ENCODE data around the gene AHCYL2. TPM values are rescaled to one million over a fixed set of nuclear protein-coding genes. Genes with fewer than 3 reads are reported as not detected.

The AHCYL2 gene
- total and polyA plus RNA-seq, 12 donors, result 2.5 to 7.7 (median 5.6) TPM

- Histone ChIP-seq H3K4me3 (no peak overlapping the region), H3K27ac (no peak overlapping the region), H3K9me3 (no peaks in the 10 kb centered on the region), H3K4me1 (peaks cover 0 to 27% (median 4%) of the 10 kb centered on the region in 9 donors), H3K27me3 (no peaks in the 10 kb centered on the region), H3K36me3 (peaks cover 0 to 34% (median 0%) of the 10 kb centered on the region in 9 donors)
- WGBS, 2 donors, result 42 to 56% methylated on average over 1 of the region's 1 CpG
- no peak for TF ChIP-seq CTCF (IDR thresholded peaks at IDR 0.05)
- ATAC-seq (no peak), DNase-seq (no peak)
- intact Hi-C loops (cut with DNase I), result loop anchor here in 1 of 10 donors (2.0 kb wide), 1 partner anchor 55 kb away; no protein-coding TSS in a partner anchor
These were observed 165.0 kb downstream of the AHCYL2 start for GRCh38 chr7:129389829-129390228.

DNA sequence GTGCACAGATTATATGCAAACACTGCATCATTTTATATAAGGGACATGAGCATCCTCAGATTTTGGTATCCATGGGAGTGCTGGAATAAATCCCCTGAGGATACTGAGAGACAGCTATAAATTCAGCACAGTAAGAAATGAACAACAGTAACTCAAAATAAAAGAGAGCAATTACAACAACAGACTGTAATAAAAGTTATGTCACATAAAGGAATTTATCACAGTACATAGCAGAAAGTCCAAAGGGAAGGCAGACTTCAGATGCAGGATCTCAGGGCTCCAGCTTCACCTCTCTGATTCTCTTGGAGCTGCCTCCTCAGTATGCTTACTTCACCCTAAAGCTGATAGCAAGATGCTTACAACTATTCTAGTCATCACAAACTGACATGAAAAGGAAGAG lies 165.5 kb downstream of the AHCYL2 start:
- H3K4me1 ChIP-seq, result peaks cover 0 to 32% (median 4%) of the 10 kb centered on the region in 9 donors
- no peak for TF ChIP-seq CTCF (IDR thresholded peaks at IDR 0.05)
- intact Hi-C loops (cut with DNase I), result loop anchor here in 1 of 10 donors (2.0 kb wide), 1 partner anchor 54 kb away; no protein-coding TSS in a partner anchor

DNA sequence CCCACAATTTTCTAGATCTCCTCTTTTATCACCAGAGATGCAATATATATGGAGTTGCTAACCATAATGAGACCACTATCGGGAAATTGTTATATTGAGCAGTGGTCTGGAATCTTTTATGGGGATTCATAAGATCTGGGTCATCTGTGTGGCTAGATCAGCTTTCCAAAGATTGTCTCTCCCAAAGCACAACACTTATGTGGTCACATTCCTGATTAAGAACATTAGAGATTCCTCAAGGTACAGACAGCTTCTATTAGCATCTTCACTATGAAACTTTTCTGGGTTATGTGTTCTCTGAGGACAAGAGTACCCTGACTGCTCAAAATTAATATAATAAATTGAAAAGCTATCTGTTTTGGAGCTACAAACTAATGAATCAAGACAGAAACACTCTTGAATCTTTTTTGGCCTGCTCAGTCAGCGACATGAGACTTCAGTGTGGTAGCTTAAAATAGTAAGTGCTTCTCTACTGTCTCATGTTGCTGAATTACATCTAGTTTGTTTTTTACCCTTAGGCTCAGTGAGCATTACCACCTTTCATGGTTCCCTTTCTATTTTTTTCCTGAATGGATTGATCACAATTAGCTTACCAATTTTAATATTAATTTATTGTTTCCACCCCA lies 166.8 kb downstream of the AHCYL2 start:
- no peak for DNase-seq
- TF ChIP-seq CTCF (IDR thresholded peaks at IDR 0.05), result no peak
- intact Hi-C loops (cut with DNase I), result loop anchor here in 1 of 10 donors (2.0 kb wide), 1 partner anchor 53 kb away; no protein-coding TSS in a partner anchor
- 52 to 64% methylated on average over 2 of the region's 2 CpGs for WGBS, 2 donors
- Histone ChIP-seq H3K9me3 (no peaks in the 10 kb centered on the region), H3K27ac (peak overlapping the region in 9 of 10 donors; percentile 20 to 88 (median 76)), H3K4me1 (peaks cover 0 to 34% (median 4%) of the 10 kb centered on the region in 9 donors), H3K36me3 (peaks cover 0 to 40% (median 0%) of the 10 kb centered on the region in 9 donors), H3K4me3 (no peak overlapping the region), H3K27me3 (no peaks in the 10 kb centered on the region)
- ATAC-seq, result peak in 7 of 8 donors; percentile 41 to 89 (median 78)

More for the DNA sequence above, 165.5 kb downstream of the AHCYL2 start:
- no peak overlapping the region for H3K4me3 ChIP-seq
- peaks cover 0 to 34% (median 0%) of the 10 kb centered on the region in 9 donors for H3K36me3 ChIP-seq
- peak overlapping the region in 1 of 10 donors; percentile 83 for H3K27ac ChIP-seq
- DNase-seq, result no peak
- peak in 1 of 8 donors; percentile 15 for ATAC-seq
- no peaks in the 10 kb centered on the region for H3K9me3 ChIP-seq
- H3K27me3 ChIP-seq, result no peaks in the 10 kb centered on the region

DNA sequence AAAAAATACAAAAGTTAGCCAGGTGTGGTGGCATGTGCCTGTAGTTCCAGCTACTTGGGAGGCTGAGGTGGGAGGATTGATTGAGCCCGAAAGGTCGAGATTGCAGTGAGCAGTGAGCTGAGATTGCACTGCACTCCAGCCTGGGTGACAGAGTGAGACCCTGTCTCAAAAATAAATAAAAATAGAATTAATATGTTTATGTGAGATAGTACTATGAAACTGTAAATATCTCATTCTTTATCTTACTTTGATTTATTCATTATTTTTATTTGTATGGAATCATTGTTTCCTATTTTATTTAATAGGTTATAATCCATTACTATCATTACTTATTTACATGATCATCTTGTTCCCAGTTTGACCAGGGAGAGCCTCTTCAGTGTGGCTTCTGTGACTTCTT lies 168.4 kb downstream of the AHCYL2 start:
- peaks cover 0 to 51% (median 0%) of the 10 kb centered on the region in 9 donors for H3K36me3 ChIP-seq
- intact Hi-C loops (cut with DNase I), result no loop called here
- TF ChIP-seq CTCF (IDR thresholded peaks at IDR 0.05), result no peak
- no peak overlapping the region for H3K4me3 ChIP-seq
- no peaks in the 10 kb centered on the region for H3K9me3 ChIP-seq
- DNase-seq (no peak), ATAC-seq (no peak)
- H3K27me3 ChIP-seq, result no peaks in the 10 kb centered on the region
- 96 to 98% methylated on average over 2 of the region's 2 CpGs for WGBS, 2 donors
- H3K4me1 ChIP-seq, result peaks cover 0 to 34% (median 4%) of the 10 kb centered on the region in 9 donors
- peak overlapping the region in 2 of 10 donors; percentile 83 to 88 for H3K27ac ChIP-seq

Measured in heart right ventricle (tissue), 16 donors.